Heart left ventricle (tissue), 13 donors: ENCODE data around the gene EXD3.

Experiments used
- CTCF ChIP-seq, 12 donors: fragments of 200-600 bp; sonication (generic) in 4 of 12; IDR thresholded peaks; one replicate each; pipeline versions ENCODE4 v1.5.0 to v1.8.0; 2018 to 2022; ENCODE audit warnings: antibody characterized with exemption in 12 of 12, mild to moderate bottlenecking in 5 of 12
- POLR2A ChIP-seq, 2 donors: fragments of 450-650 bp; IDR thresholded peaks; one replicate each; pipeline ENCODE4 v1.6.1; 2017; ENCODE audit warnings: antibody characterized with exemption in 2 of 2, mild to moderate bottlenecking in 2 of 2, moderate library complexity in 2 of 2
- donor health status: ischemic (EF 13 %, LVEDD 7.1; RV severe dilation, severe dysfunction).
- donor health status: DM: no; HTN: yes; CAD: no.
- donor health status: DM: no; HTN: no; CAD: no.
- donor health status: ischemic (EF 25% LVEDD 6.9; RV normal size, moderate dysfunction).
- donor health status: ischemic (EF 25% LVEDD 5.7; RV mildly dilated, moderate dysfunction).
- donor health status: ischemic (EF 35%, LVEDD 5.7; RV mildly dilated, moderate dysfunction).
- donor health status: nonischemic (EF 11% LVEDD 7.7; RV severe dilation, severe dysfunction).
- donor health status: DM: yes; HTN: yes; CAD: no.
- donor health status: PGD.
- donor health status: ischemic (EF 29% LVEDD 5.4; RV normal size, mild dysfunction).
- donor health status: nonischemic (EF 23%, LVEDD 6.1; RV moderate dilation, normal function).

- TF ChIP-seq CTCF (IDR thresholded peaks at IDR 0.05) (no peak), POLR2A (IDR thresholded peaks at IDR 0.05) (no peak)
Measured at GRCh38 chr9:137342482-137342881, 80.5 kb downstream of the EXD3 start.
